SK-N-MC (cell line): ENCODE data around the gene TLE2.

ENCODE experiments used
- EZH2 ChIP-seq: fragments of 200-600 bp; sonication (generic); IDR thresholded peaks from one replicate; pipeline ENCODE4 v1.6.1; 2017; ENCODE audit warnings: antibody characterized with exemption
- FOXP2 ChIP-seq: optimal IDR thresholded peaks from 2 replicates; pipeline ENCODE3; 2011; ENCODE audit warnings: mild to moderate bottlenecking, moderate library complexity; ENCODE audit not compliant: insufficient read depth; ENCODE audit errors: extremely low read length, control extremely low read depth
- POLR2AphosphoS5 ChIP-seq: IDR thresholded peaks from 2 replicates; pipeline ENCODE4 v1.6.1; 2012; ENCODE audit warnings: mild to moderate bottlenecking, low read depth, low read length, borderline replicate concordance

DNA sequence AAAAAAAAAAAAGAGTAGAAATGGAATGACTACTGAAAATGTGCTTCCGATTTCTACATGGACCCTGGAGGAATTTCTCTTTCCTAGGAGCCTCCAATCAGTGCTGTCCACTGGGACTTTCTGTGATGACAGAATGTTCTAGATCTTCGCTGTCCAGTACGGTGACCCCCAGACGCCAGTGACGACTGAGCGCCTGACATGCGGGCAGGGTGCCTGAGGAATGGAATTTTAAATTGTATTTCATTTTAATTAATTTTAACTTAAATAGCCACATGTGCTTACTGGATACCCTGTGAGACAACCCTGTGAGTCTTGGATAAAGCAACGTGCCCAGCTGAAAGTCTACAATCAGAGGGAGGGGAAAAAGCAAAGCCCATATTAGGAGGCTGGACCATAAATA is 55.9 kb downstream of the TLE2 start:
- TF ChIP-seq EZH2 = no peak
- no peak for TF ChIP-seq POLR2AphosphoS5
- TF ChIP-seq FOXP2 = no peak
